Body of pancreas (tissue), 4 donors: ENCODE results near the gene ZBTB37.

Source experiments
- POLR2A ChIP-seq, 3 donors: fragments of 450-650 bp; IDR thresholded peaks; one replicate each; pipeline ENCODE4 v1.6.1; 2016; ENCODE audit warnings: antibody characterized with exemption in 3 of 3, mild to moderate bottlenecking in 2 of 3
- TF ChIP-seq, protein P1 (sequence below), 7 experiments: fragments of 450-650 bp in 4 of 7; fragments of 200-600 bp in 3 of 7; sonication (generic) in 3 of 7; IDR thresholded peaks; one replicate each; pipeline ENCODE4 v1.5.1; 2016 to 2019; ENCODE audit warnings: antibody characterized with exemption in 7 of 7

DNA sequence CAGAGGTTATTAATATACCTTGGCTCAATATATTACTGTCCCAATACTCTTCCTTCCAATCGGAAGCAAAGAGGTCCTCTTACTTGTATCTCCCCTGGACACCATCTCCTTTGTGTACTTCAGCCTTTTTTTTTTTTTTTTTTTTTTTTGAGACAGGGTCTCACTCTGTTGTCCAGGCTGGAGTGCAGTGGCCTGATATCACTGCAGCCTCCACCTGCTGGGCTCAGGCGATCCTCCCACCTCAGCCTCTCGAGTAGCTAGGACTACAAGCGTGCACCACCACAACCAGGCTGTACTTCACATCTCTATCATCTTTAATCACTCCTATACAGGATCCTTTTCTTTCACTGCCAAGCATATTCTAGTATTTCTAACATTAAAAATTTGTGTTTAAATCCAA lies 46.5 kb upstream of the ZBTB37 start:
- TF ChIP-seq, protein P1, sequence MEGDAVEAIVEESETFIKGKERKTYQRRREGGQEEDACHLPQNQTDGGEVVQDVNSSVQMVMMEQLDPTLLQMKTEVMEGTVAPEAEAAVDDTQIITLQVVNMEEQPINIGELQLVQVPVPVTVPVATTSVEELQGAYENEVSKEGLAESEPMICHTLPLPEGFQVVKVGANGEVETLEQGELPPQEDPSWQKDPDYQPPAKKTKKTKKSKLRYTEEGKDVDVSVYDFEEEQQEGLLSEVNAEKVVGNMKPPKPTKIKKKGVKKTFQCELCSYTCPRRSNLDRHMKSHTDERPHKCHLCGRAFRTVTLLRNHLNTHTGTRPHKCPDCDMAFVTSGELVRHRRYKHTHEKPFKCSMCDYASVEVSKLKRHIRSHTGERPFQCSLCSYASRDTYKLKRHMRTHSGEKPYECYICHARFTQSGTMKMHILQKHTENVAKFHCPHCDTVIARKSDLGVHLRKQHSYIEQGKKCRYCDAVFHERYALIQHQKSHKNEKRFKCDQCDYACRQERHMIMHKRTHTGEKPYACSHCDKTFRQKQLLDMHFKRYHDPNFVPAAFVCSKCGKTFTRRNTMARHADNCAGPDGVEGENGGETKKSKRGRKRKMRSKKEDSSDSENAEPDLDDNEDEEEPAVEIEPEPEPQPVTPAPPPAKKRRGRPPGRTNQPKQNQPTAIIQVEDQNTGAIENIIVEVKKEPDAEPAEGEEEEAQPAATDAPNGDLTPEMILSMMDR (IDR thresholded peaks at IDR 0.05), result no peak
- no peak for TF ChIP-seq POLR2A (IDR thresholded peaks at IDR 0.05)
